ENCODE results near the gene EEF1AKMT2. TPM values are rescaled to one million over a fixed set of nuclear protein-coding genes. Genes with fewer than 3 reads are reported as not detected.

EEF1AKMT2 gene
- polyA plus RNA-seq, 1 of the 3 experiments (the other 2 are of a cell fraction) = 14.0 TPM

- H3K4me1 ChIP-seq (ENCODE audit: control insufficient read depth in 1 of 2, insufficient read depth in 2 of 2, low read depth in 1 of 2, low read length in 1 of 2) = peaks cover 12 to 40% of the 10 kb centered on the region in 2 experiments; a peak in 2 of 4 replicates
- H4K20me1 ChIP-seq (ENCODE audit: insufficient read depth) = peaks cover 16% of the 10 kb centered on the region; the same call in 1 of the 2 replicates
- peak; percentile 63 for DNase-seq
- TF ChIP-seq TEAD4 (IDR thresholded peaks at IDR 0.05; ENCODE audit: borderline replicate concordance, insufficient read depth) (no peak), PBX3 (IDR thresholded peaks at IDR 0.05) (no peak)
- TF ChIP-seq, protein P1, sequence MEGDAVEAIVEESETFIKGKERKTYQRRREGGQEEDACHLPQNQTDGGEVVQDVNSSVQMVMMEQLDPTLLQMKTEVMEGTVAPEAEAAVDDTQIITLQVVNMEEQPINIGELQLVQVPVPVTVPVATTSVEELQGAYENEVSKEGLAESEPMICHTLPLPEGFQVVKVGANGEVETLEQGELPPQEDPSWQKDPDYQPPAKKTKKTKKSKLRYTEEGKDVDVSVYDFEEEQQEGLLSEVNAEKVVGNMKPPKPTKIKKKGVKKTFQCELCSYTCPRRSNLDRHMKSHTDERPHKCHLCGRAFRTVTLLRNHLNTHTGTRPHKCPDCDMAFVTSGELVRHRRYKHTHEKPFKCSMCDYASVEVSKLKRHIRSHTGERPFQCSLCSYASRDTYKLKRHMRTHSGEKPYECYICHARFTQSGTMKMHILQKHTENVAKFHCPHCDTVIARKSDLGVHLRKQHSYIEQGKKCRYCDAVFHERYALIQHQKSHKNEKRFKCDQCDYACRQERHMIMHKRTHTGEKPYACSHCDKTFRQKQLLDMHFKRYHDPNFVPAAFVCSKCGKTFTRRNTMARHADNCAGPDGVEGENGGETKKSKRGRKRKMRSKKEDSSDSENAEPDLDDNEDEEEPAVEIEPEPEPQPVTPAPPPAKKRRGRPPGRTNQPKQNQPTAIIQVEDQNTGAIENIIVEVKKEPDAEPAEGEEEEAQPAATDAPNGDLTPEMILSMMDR (IDR thresholded peaks at IDR 0.05) = peak; percentile 40
- peak overlapping the region in 1 of 2 experiments; percentile 76; a peak in 2 of 4 replicates for H3K27ac ChIP-seq (ENCODE audit: low read depth in 2 of 2, low read length in 1 of 2)
- peaks cover 34% of the 10 kb centered on the region; the same call in 1 of the 2 replicates for H3K79me2 ChIP-seq (ENCODE audit: insufficient read depth)
- H3K9me3 ChIP-seq = no peaks in the 10 kb centered on the region
- peak overlapping the region; percentile 48 for H2AFZ ChIP-seq (ENCODE audit: low read depth)
- ChIA-PET CTCF (interaction anchor here (0.6 to 7.9 kb wide), 28 partner anchors 12 to 603 kb away, joined by 3 to 192 read pairs (median 8); no protein-coding TSS in a partner anchor), POLR2A (interaction anchor here (0.7 kb wide), 1 partner anchor 34 kb away, joined by 3 read pairs; no protein-coding TSS in a partner anchor)
- H3K4me2 ChIP-seq = peak overlapping the region; percentile 97
- peaks cover 5 to 6% of the 10 kb centered on the region in 2 experiments for H3K36me3 ChIP-seq (replicated peaks in 1 of 2; ENCODE audit: control insufficient read depth in 1 of 2, insufficient read depth in 2 of 2, low read length in 1 of 2)
- no peaks in the 10 kb centered on the region for H3K27me3 ChIP-seq (ENCODE audit: insufficient read depth)
- H3K4me3 ChIP-seq (ENCODE audit: low read depth in 2 of 2, low read length in 1 of 2) = peak overlapping the region; percentile 74 to 80
- WGBS (ENCODE audit: low lambda C conversion rate) = 11% methylated on average over 38 of the region's 42 CpGs
- no peaks in the 10 kb centered on the region for H3K9me2 ChIP-seq
- peak overlapping the region; percentile 69; the same call in 1 of the 2 replicates for H3K9ac ChIP-seq
- H3F3A ChIP-seq (replicated peaks; ENCODE audit: insufficient read depth) = peaks cover 21% of the 10 kb centered on the region
Measured at GRCh38 chr10:124742413-124743190, 49.1 kb downstream of the EEF1AKMT2 start.

GRCh38 chr10:124741922-124742412 is 49.7 kb downstream of the EEF1AKMT2 start:
- POLR2A ChIA-PET = interaction anchor here (0.7 to 1.5 kb wide), 5 partner anchors 12 to 206 kb away, joined by 3 to 5 read pairs (median 3); no protein-coding TSS in a partner anchor
- H3K36me3 ChIP-seq (replicated peaks in 1 of 2; ENCODE audit: control insufficient read depth in 1 of 2, insufficient read depth in 2 of 2, low read length in 1 of 2) = no peaks in the 10 kb centered on the region

More at GRCh38 chr10:124741922-124742412, 49.7 kb downstream of the EEF1AKMT2 start:
- Histone ChIP-seq H3K79me2 (ENCODE audit: insufficient read depth) (peaks cover 40% of the 10 kb centered on the region; the same call in 1 of the 2 replicates), H3K9me2 (no peaks in the 10 kb centered on the region), H3K9me3 (no peaks in the 10 kb centered on the region), H3K27me3 (ENCODE audit: insufficient read depth) (no peaks in the 10 kb centered on the region), H3K4me3 (ENCODE audit: low read depth in 2 of 2, low read length in 1 of 2) (peak overlapping the region in 1 of 2 experiments; percentile 80; a peak in 2 of 4 replicates), H3K4me2 (peak overlapping the region; percentile 97), H3K4me1 (ENCODE audit: control insufficient read depth in 1 of 2, insufficient read depth in 2 of 2, low read depth in 1 of 2, low read length in 1 of 2) (peaks cover 12 to 47% of the 10 kb centered on the region in 2 experiments; a peak in 2 of 4 replicates), H3K27ac (ENCODE audit: low read depth in 2 of 2, low read length in 1 of 2) (peak overlapping the region in 1 of 2 experiments; percentile 76; a peak in 2 of 4 replicates), H3K9ac (no peak overlapping the region), H4K20me1 (ENCODE audit: insufficient read depth) (peaks cover 17% of the 10 kb centered on the region; the same call in 1 of the 2 replicates), H3F3A (replicated peaks; ENCODE audit: insufficient read depth) (peaks cover 21% of the 10 kb centered on the region), H2AFZ (ENCODE audit: low read depth) (no peak overlapping the region)
- no peak for DNase-seq
- CTCF ChIA-PET = interaction anchor here (0.6 to 7.9 kb wide), 44 partner anchors 7 to 237 kb away, joined by 3 to 192 read pairs (median 6); no protein-coding TSS in a partner anchor
- TF ChIP-seq REST (IDR thresholded peaks at IDR 0.05; ENCODE audit: low read depth, low read length) (no peak), CHD2 (IDR thresholded peaks at IDR 0.05; ENCODE audit: low read length, partially characterized antibody) (peak; percentile 22)
- WGBS (ENCODE audit: low lambda C conversion rate) = 87% methylated on average over 9 of the region's 9 CpGs

Data from SK-N-SH (cell line).